Renal cortex interstitium (tissue), 11 donors: ENCODE results near the gene PCDHGB1. TPM values are rescaled to one million over a fixed set of nuclear protein-coding genes. Genes with fewer than 3 reads are reported as not detected.
"Not testable (repeated sequence)": the region's sequence is repeated elsewhere in the genome, so short reads cannot be mapped to it uniquely, and the experiment has no call there.

Experiments used
- DNase-seq, 11 donors: peaks; one replicate each; pipeline ENCODE4 v3.0.0-alpha.2; 2013; ENCODE audit warnings: low read depth in 9 of 11, low spot score in 4 of 11; ENCODE audit errors: extremely low read depth in 1 of 11
- polyA plus RNA-seq, 3 donors: library from polyadenylated mRNA; unstranded; fragments of 120-200 nt; gene quantifications; one replicate each; pipeline ENCODE4 v1.2.1, GENCODE V29; 2013; ENCODE audit not compliant: insufficient read length in 3 of 3

Gene PCDHGB1
- polyA plus RNA-seq, 3 donors = 1.5 to 2.5 (median 2.2) TPM

- DNase-seq = no peak
Observed at GRCh38 chr5:141342773-141343172, 7.1 kb upstream of the PCDHGB1 start.

GRCh38 chr5:141343242-141343952, 6.5 kb upstream of the PCDHGB1 start, which contains the start of gene PCDHGA3:
Gene PCDHGA3 (plus strand): TSS chr5:141343829. CDS start chr5:141344034, 205 bp downstream.
- DNase-seq = no peak

DNA sequence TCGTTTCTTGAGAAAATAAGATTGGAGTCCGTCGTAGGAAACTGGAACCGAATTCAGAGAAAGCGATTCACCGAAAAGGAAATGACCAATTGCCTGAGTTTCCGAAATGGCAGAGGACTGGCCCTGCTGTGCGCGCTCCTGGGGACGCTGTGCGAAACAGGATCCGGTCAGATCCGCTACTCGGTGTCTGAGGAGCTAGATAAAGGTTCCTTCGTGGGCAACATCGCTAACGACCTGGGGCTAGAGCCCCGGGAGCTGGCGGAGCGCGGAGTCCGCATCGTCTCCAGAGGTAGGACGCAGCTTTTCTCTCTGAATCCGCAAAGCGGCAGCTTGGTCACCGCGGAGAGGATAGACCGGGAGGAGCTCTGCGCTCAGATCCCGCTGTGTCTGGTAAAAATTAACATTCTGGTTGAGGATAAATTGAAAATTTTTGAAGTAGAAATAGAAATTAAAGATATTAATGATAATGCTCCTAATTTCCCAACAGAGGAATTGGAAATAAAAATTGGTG, 5.9 kb upstream of the PCDHGB1 start:
- DNase-seq = no peak

- no peak for DNase-seq
Observed at GRCh38 chr5:141345327-141345726, 4.6 kb upstream of the PCDHGB1 start.

GRCh38 chr5:141346017-141346416, 3.9 kb upstream of the PCDHGB1 start:
- not testable (repeated sequence) for DNase-seq

- no peak for DNase-seq
Observed at GRCh38 chr5:141351591-141351990, 1.7 kb downstream of the PCDHGB1 start.

DNA sequence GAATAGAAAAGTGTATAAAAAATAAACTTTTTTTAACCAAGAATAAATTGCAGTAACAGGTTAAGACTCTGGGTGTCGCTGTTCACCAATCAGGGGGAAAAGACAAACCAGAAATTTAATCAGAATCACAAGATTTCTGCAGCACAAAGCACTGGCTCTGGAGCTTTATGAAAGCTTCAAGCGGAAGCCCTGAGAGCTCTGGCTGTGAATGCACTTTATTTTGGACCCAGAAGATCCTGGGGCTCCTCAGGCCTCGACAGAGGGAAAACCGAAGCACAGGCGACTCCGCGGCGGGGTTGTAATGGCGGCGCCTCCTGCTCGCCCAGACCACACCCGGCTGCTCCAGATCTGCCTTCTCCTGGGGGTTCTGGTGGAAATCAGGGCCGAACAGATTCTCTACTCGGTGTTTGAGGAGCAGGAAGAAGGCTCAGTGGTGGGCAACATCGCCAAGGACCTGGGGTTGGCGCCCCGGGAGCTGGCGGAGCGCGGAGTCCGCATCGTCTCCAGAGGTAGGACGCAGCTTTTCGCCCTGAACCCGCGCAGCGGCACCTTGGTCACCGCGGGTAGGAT, 5.1 kb downstream of the PCDHGB1 start, which contains the start of gene PCDHGA4:
PCDHGA4 (plus strand) TSS at position 122 of the 570 bp plus-strand sequence; CDS start at position 209, 87 bp downstream.
- no peak for DNase-seq

DNA sequence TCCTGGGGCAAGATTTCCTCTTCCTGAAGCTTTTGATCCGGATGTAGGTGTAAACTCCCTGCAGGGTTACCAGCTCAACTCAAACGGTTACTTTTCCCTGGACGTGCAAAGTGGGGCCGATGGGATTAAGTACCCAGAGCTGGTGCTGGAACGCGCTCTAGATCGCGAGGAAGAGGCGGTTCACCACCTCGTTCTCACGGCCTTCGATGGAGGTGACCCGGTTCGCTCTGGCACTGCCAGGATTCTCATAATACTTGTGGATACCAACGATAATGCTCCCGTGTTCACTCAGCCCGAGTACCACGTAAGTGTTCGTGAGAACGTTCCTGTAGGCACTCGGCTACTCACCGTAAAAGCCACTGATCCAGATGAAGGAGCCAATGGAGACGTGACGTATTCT, 5.7 kb downstream of the PCDHGB1 start:
- no peak for DNase-seq

- DNase-seq = no peak
Observed at GRCh38 chr5:141356133-141356532, 6.2 kb downstream of the PCDHGB1 start.

- no peak for DNase-seq
Observed at GRCh38 chr5:141356950-141357349, 7.1 kb downstream of the PCDHGB1 start.

GRCh38 chr5:141359790-141360426, 10.0 kb downstream of the PCDHGB1 start, which contains the start of gene PCDHGB2:
Gene PCDHGB2 (plus strand): TSS chr5:141359994. CDS start chr5:141360136, 142 bp downstream.
- DNase-seq = no peak

GRCh38 chr5:141360685-141361084, 10.8 kb downstream of the PCDHGB1 start:
- no peak for DNase-seq

DNA sequence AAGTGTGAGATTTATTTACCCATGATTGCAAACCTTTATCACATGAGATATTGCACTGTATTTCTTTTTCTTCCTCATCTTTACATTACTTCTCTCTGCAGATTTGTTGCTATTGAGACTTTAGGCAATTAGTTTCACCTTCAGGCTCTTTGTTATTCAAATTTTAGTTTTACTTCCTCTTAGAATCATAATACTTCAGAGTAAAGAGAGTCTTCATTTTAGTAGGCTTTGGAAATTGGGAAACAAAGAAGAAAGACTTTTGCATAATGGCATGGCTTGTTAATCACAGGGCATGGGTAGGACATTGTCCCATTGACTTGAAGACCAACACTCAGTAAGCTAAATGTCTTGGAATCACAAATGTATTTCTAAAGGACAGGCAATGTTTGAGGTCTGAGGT, 12.8 kb downstream of the PCDHGB1 start:
- no peak for DNase-seq

GRCh38 chr5:141363952-141364660, 14.2 kb downstream of the PCDHGB1 start, which contains the start of gene PCDHGA5:
Gene PCDHGA5 (plus strand): TSS chr5:141364162. CDS start chr5:141364331, 169 bp downstream.
- DNase-seq = no peak

DNA sequence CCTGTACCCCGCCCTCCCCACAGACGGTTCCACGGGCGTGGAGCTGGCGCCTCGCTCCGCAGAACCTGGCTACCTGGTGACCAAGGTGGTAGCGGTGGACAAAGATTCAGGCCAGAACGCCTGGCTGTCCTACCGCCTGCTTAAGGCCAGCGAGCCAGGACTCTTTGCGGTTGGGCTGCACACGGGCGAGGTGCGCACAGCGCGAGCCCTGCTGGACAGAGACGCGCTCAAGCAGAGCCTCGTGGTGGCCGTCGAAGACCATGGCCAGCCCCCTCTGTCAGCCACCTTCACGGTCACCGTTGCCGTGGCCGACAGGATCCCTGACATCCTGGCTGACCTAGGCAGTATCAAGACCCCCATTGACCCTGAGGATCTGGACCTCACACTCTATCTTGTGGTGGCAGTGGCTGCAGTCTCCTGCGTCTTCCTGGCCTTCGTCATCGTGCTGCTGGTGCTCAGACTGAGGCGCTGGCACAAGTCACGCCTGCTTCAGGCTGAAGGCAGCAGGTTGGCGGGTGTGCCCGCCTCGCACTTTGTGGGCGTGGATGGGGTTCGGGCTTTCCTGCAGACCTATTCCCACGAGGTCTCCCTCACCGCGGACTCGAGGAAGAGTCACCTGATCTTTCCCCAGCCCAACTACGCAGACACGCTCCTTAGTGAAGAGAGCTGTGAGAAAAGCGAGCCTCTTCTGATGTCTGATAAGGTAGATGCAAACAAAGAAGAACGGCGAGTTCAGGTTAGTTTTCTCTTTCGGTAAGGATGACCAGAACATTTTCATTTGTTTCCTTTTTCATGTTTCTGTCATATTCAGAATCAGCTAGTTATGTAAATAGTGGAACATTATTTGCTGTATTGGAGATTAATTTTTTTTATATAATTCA, 16.4 kb downstream of the PCDHGB1 start:
- no peak for DNase-seq

DNA sequence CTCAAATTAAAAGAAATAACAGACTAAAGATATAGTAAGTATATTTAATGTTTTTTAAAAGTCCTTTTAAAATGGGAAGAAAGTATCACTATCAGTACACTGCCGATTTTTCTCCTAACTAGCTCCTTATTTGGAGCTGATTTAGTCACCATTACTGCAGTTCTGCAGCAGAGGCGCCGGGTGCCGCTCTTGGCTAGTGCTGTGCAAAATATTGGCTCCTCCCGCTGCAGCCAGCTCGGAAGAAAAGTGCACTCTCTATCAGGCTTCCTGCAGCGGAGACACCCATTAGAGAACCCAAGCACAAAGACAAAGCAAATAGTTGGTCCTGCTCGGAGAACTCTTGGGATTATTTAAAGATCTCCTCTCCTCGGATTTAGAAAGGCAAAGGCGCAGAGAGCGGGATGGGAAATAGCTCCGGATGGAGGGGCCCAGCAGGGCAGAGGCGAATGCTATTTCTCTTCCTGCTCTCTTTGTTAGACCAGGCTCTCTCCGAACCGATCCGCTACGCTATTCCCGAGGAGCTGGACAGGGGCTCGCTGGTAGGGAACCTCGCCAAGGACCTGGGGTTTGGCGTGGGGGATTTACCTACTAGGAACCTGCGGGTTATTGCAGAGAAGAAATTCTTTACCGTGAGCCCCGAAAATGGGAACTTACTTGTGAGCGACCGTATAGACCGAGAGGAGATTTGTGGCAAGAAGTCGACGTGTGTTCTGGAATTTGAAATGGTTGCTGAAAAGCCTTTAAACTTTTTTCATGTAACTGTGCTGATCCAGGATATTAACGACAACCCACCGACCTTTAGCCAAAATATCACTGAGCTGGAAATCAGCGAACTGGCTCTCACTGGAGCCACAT, 20.3 kb downstream of the PCDHGB1 start, which contains the start of gene PCDHGB3:
PCDHGB3 (plus strand) TSS at position 249 of the 855 bp plus-strand sequence; CDS start at position 402, 153 bp downstream.
- DNase-seq = no peak
